DND-41 (cell line): ENCODE results near the gene IQCF5.

Source experiments
- ATAC-seq: fragments of 200-7000 bp; cut with Tn5 transposase; 3 replicates; pipeline ENCODE4 v1.9.1; 2021; ENCODE audit warnings: low read depth; ENCODE audit not compliant: insufficient read depth
- DNase-seq: peaks from one replicate; pipeline ENCODE4 v3.0.0-alpha.2; 2020
- H2AFZ ChIP-seq: 2 replicates; pipeline ENCODE4 v1.6.0; 2012; ENCODE audit warnings: low read depth, low read length
- H3K27ac ChIP-seq: 2 replicates; pipeline ENCODE4 v1.5.1; 2012; ENCODE audit warnings: low read length, inconsistent platforms
- H3K27me3 ChIP-seq: fragments of 200-600 bp; sonication (generic); 2 replicates; pipeline ENCODE4 v1.6.0; 2012; ENCODE audit warnings: low read length, mild to moderate bottlenecking, inconsistent platforms; ENCODE audit not compliant: insufficient read depth, poor library complexity
- H3K36me3 ChIP-seq: 2 replicates; pipeline ENCODE4 v1.5.1; 2012; ENCODE audit warnings: low read length, inconsistent platforms; ENCODE audit not compliant: insufficient read depth
- H3K4me1 ChIP-seq: 2 replicates; pipeline ENCODE4 v1.5.1; 2012; ENCODE audit warnings: mild to moderate bottlenecking, low read length; ENCODE audit not compliant: insufficient read depth
- H3K4me2 ChIP-seq: 2 replicates; pipeline ENCODE4 v1.6.0; 2012; ENCODE audit warnings: mild to moderate bottlenecking, moderate library complexity, low read length, inconsistent platforms; ENCODE audit not compliant: insufficient read depth
- H3K4me3 ChIP-seq, 2 experiments: fragments of 200-600 bp in 1 of 2; shearing (Covaris generic) in 1 of 2; 2 replicates each; pipeline ENCODE4 v1.5.1; 2012 to 2016; ENCODE audit warnings: inconsistent platforms in 2 of 2, low read length in 2 of 2, mild to moderate bottlenecking in 2 of 2, low read depth in 1 of 2, moderate library complexity in 1 of 2
- H3K79me2 ChIP-seq: 2 replicates; pipeline ENCODE4 v1.6.0; 2012; ENCODE audit warnings: low read length, inconsistent platforms; ENCODE audit not compliant: insufficient read depth
- H3K9ac ChIP-seq: 2 replicates; pipeline ENCODE4 v1.6.0; 2012; ENCODE audit warnings: low read depth, mild to moderate bottlenecking, inconsistent platforms, low read length, moderate library complexity
- H3K9me3 ChIP-seq: 2 replicates; pipeline ENCODE4 v1.5.1; 2012; ENCODE audit warnings: low read length, moderate library complexity, mild to moderate bottlenecking, inconsistent platforms; ENCODE audit not compliant: insufficient read depth, severe bottlenecking
- H4K20me1 ChIP-seq: 2 replicates; pipeline ENCODE4 v1.6.0; 2012; ENCODE audit warnings: low read length; ENCODE audit not compliant: insufficient read depth
- EZH2 ChIP-seq: IDR thresholded peaks from 3 replicates; pipeline ENCODE4 v1.6.1; 2012; ENCODE audit warnings: borderline replicate concordance, low read depth, mild to moderate bottlenecking, moderate library complexity, low read length, inconsistent platforms; ENCODE audit not compliant: severe bottlenecking
- TF ChIP-seq, protein P1 (sequence below): IDR thresholded peaks from 2 replicates; pipeline ENCODE4 v1.5.1; 2012; ENCODE audit warnings: borderline replicate concordance, low read length, moderate library complexity, mild to moderate bottlenecking; ENCODE audit not compliant: poor library complexity, severe bottlenecking; ENCODE audit errors: extremely low read depth

The IQCF5 gene

DNA sequence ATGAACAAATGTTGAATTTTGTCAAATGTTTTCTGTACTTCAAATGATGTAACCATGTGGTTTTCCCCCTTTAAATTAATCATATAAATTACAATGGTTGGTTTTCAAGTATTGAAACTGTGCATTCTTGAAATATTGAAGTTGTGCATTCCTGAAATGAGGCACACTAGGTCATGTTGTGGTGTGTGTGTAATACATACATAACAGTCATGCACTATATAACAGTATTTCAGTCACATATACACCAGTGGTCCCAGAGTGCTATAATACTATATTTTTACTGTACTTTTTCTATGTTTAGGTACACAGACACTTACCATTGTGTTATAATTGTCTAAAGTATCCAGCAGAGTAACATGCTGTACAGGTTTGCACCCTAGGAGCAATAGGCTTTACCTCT is 11.0 kb upstream of the IQCF5 start:
- no peak overlapping the region for H3K4me3 ChIP-seq
- no peak for ATAC-seq
- no peaks in the 10 kb centered on the region for H3K9me3 ChIP-seq
- H3K9ac ChIP-seq, result no peak overlapping the region
- H3K27ac ChIP-seq, result no peak overlapping the region
- no peaks in the 10 kb centered on the region for H3K36me3 ChIP-seq
- peaks cover 7% of the 10 kb centered on the region for H3K27me3 ChIP-seq
- no peak overlapping the region for H3K4me2 ChIP-seq
- no peak overlapping the region for H2AFZ ChIP-seq
- H4K20me1 ChIP-seq, result no peaks in the 10 kb centered on the region
- TF ChIP-seq, protein P1, sequence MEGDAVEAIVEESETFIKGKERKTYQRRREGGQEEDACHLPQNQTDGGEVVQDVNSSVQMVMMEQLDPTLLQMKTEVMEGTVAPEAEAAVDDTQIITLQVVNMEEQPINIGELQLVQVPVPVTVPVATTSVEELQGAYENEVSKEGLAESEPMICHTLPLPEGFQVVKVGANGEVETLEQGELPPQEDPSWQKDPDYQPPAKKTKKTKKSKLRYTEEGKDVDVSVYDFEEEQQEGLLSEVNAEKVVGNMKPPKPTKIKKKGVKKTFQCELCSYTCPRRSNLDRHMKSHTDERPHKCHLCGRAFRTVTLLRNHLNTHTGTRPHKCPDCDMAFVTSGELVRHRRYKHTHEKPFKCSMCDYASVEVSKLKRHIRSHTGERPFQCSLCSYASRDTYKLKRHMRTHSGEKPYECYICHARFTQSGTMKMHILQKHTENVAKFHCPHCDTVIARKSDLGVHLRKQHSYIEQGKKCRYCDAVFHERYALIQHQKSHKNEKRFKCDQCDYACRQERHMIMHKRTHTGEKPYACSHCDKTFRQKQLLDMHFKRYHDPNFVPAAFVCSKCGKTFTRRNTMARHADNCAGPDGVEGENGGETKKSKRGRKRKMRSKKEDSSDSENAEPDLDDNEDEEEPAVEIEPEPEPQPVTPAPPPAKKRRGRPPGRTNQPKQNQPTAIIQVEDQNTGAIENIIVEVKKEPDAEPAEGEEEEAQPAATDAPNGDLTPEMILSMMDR, result no peak
- TF ChIP-seq EZH2, result no peak
- DNase-seq, result no peak
- H3K4me1 ChIP-seq, result peaks cover 6% of the 10 kb centered on the region
- no peaks in the 10 kb centered on the region for H3K79me2 ChIP-seq

DNA sequence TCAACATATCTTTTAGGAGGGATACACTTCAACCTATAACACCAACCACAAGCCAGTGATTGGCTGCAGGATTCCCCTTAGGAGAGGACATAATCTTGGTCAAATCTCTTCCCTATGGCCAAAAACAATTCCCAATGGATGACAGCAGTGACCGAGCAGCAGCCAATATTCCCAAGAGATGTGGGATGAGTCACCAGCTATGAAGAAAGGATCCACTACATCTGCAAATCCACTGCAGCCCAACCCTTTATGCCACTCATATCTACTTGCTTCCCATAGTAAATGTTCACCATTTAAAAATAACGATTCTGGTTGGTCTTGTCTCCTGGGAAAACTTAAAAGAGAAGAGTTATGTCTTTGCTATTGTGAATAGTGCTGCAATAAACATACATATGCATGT is 4.5 kb upstream of the IQCF5 start:
- Histone ChIP-seq H3K9ac (no peak overlapping the region), H3K4me2 (no peak overlapping the region), H3K79me2 (no peaks in the 10 kb centered on the region), H3K27ac (no peak overlapping the region), H3K27me3 (peaks cover 10% of the 10 kb centered on the region), H3K4me3 (no peak overlapping the region), H3K9me3 (no peaks in the 10 kb centered on the region), H3K4me1 (no peaks in the 10 kb centered on the region), H4K20me1 (no peaks in the 10 kb centered on the region), H3K36me3 (no peaks in the 10 kb centered on the region), H2AFZ (no peak overlapping the region)
- no peak for ATAC-seq
- DNase-seq, result no peak
- no peak for TF ChIP-seq EZH2
- TF ChIP-seq, protein P1, result no peak

DNA sequence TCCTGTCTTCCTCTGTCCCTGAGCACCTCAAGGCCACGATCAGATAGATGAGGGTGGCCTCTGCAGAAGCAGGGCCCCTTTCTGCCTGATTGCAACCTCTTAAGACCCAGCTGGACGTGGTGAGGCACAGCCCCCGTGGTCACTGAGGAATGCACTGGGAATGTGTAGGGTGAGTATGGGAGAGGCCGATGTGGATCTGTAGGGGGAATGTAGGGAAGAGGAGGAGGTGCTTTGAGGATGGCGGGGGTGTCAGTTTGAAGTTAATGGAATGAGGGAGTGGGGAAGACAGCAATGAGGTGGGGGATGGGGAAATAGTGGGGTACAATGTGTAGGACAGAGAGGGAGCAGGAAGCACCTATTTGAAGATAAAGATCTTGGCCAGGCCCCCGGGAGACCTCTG is 785 bp upstream of the IQCF5 start:
- no peak overlapping the region for H3K9ac ChIP-seq
- no peak overlapping the region for H3K4me2 ChIP-seq
- no peak for TF ChIP-seq EZH2
- TF ChIP-seq, protein P1, result no peak
- peaks cover 2% of the 10 kb centered on the region for H3K27me3 ChIP-seq
- no peak for DNase-seq
- no peaks in the 10 kb centered on the region for H4K20me1 ChIP-seq
- H3K4me3 ChIP-seq, result no peak overlapping the region
- no peaks in the 10 kb centered on the region for H3K36me3 ChIP-seq
- no peak for ATAC-seq
- H3K4me1 ChIP-seq, result no peaks in the 10 kb centered on the region
- H3K9me3 ChIP-seq, result no peaks in the 10 kb centered on the region
- H3K27ac ChIP-seq, result no peak overlapping the region
- no peaks in the 10 kb centered on the region for H3K79me2 ChIP-seq
- H2AFZ ChIP-seq, result no peak overlapping the region

DNA sequence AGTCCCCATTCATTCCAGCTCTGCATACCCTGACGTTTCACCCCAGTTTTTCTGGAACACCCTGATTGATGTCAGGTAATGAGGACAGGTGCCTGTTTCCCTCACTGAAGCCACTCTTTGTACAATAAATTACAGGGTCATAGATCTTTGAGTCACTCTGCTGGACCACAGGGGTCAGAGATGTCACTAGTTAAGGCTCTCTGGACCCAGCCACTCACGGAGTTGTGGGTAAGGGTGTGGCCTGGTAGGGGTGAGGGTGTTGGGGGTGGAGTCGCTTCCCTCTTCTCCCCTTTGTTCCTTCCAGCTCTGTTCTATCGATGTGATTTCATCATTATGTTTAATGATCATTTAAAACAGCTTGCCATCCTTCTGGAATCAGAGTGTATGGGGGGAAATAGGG is 512 bp downstream of the IQCF5 start:
- TF ChIP-seq, protein P1, result no peak
- TF ChIP-seq EZH2, result no peak
- H3K27me3 ChIP-seq, result no peaks in the 10 kb centered on the region
- no peak overlapping the region for H3K27ac ChIP-seq
- H4K20me1 ChIP-seq, result no peaks in the 10 kb centered on the region
- DNase-seq (no peak), ATAC-seq (no peak)
- no peaks in the 10 kb centered on the region for H3K4me1 ChIP-seq
- H3K9ac ChIP-seq, result no peak overlapping the region
- H3K36me3 ChIP-seq, result no peaks in the 10 kb centered on the region
- no peaks in the 10 kb centered on the region for H3K79me2 ChIP-seq
- H2AFZ ChIP-seq, result no peak overlapping the region
- H3K4me2 ChIP-seq, result no peak overlapping the region
- no peak overlapping the region for H3K4me3 ChIP-seq
- no peaks in the 10 kb centered on the region for H3K9me3 ChIP-seq
